Liver (tissue), 3 donors: ENCODE data around the gene PROX1.

Experiments
- EGR1 ChIP-seq, 2 donors: IDR thresholded peaks; 2 replicates each; pipeline ENCODE4 v1.6.1; 2016 to 2018; ENCODE audit warnings: antibody characterized with exemption in 2 of 2, low read depth in 2 of 2
- JUND ChIP-seq, 2 donors: IDR thresholded peaks; 2 replicates each; pipeline ENCODE4 v1.6.1; 2016; ENCODE audit warnings: antibody characterized with exemption in 2 of 2
- MAX ChIP-seq: IDR thresholded peaks from 2 replicates; pipeline ENCODE4 v1.6.1; 2016; ENCODE audit warnings: antibody characterized with exemption
- RAD21 ChIP-seq, 2 donors: IDR thresholded peaks; 2 replicates each; pipeline ENCODE4 v1.6.1; 2016; ENCODE audit warnings: antibody characterized with exemption in 2 of 2, mild to moderate bottlenecking in 2 of 2
- REST ChIP-seq: IDR thresholded peaks from 2 replicates; pipeline ENCODE4 v1.6.1; 2016; ENCODE audit warnings: antibody characterized with exemption, mild to moderate bottlenecking
- ZBTB33 ChIP-seq: IDR thresholded peaks from 2 replicates; pipeline ENCODE4 v1.6.1; 2016; ENCODE audit warnings: antibody characterized with exemption
- TF ChIP-seq, protein P1 (sequence below): fragments of 150-350 bp; IDR thresholded peaks from 2 replicates; pipeline ENCODE4 v1.5.1; 2017; ENCODE audit warnings: improper control_type of control experiment, low read depth, low read length; ENCODE audit not compliant: missing input control
- donor health status: healthy.
- donor health status: healthy.

DNA sequence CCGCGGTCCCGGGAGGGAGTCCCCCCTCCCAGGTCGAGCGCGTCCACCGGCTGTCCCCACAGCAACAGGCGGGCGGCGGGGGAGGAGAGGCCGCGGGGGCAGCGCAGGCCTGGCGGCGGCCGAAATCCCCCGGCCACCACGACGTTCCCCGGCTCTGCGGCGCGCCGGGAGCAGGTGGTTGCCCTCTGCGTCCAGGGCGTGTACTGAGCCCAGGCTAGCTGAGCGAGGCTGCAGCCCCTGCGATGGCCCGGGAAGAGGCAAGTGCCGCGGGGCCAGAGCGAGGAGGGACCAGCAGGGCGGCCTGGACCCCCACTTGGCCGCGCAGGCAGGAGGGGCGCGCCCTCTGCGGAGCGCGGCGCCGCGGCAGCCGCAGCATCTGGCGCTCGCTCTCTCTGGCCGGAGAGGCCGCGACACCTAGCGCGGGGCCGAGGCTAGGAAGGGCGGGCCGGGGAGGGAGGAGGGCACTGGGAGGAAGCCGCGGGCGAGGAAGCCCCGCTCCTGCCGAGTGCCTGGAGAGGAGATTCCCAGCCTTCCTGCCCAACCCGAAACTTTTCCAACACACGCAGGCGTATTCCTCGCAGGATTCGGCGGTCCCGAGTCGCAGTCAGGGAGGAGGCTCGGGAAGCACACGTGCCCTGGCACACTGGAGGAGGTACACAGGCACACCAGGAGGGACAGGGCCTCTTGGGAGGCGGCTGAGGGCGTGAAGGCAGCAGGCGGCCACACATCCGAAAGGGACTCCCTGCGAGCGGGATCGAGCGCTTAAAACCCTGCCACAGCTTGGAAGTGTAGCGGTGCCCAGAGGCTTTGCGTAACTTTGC, 4.9 kb upstream of the PROX1 start:
- TF ChIP-seq RAD21 (IDR thresholded peaks at IDR 0.05), result peak; percentile 30 to 59
- TF ChIP-seq, protein P1, sequence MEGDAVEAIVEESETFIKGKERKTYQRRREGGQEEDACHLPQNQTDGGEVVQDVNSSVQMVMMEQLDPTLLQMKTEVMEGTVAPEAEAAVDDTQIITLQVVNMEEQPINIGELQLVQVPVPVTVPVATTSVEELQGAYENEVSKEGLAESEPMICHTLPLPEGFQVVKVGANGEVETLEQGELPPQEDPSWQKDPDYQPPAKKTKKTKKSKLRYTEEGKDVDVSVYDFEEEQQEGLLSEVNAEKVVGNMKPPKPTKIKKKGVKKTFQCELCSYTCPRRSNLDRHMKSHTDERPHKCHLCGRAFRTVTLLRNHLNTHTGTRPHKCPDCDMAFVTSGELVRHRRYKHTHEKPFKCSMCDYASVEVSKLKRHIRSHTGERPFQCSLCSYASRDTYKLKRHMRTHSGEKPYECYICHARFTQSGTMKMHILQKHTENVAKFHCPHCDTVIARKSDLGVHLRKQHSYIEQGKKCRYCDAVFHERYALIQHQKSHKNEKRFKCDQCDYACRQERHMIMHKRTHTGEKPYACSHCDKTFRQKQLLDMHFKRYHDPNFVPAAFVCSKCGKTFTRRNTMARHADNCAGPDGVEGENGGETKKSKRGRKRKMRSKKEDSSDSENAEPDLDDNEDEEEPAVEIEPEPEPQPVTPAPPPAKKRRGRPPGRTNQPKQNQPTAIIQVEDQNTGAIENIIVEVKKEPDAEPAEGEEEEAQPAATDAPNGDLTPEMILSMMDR, result no peak
- TF ChIP-seq ZBTB33, result no peak
- TF ChIP-seq MAX, result no peak
- TF ChIP-seq REST, result peak; percentile 67
- no peak for TF ChIP-seq EGR1 (IDR thresholded peaks at IDR 0.05; ENCODE audit: low read depth in 2 of 2)
- TF ChIP-seq JUND (IDR thresholded peaks at IDR 0.05), result no peak
